K562 (cell line): ENCODE results near the gene LAMTOR4. TPM values are rescaled to one million over a fixed set of nuclear protein-coding genes. Genes with fewer than 3 reads are reported as not detected.

Experiments used
- BMI1 ChIP-seq: fragments of 150-350 bp; IDR thresholded peaks from 2 replicates; pipeline ENCODE4 v1.6.1; 2014; ENCODE audit warnings: low read length
- CCAR2 ChIP-seq: fragments of 200-400 bp; formaldehyde crosslinking; IDR thresholded peaks from 2 replicates; pipeline ENCODE4 v1.6.1; 2017; ENCODE audit warnings: mild to moderate bottlenecking, low read depth, low read length
- CTBP1 ChIP-seq: fragments of 450-650 bp; IDR thresholded peaks from 2 replicates; pipeline ENCODE4 v1.6.1; 2016; ENCODE audit warnings: borderline replicate concordance
- ELF1 ChIP-seq: fragments of 200-800 bp; sonication (Bioruptor generic); IDR thresholded peaks from 2 replicates; pipeline ENCODE4 v1.6.1; 2016; ENCODE audit warnings: missing genetic modification characterization, missing compliant biosample characterization
- ELF2 ChIP-seq: fragments of 250-450 bp; sonication (Bioruptor Pico); IDR thresholded peaks from 2 replicates; pipeline ENCODE4 v1.5.0; 2021; ENCODE audit warnings: mild to moderate bottlenecking
- POU5F1 ChIP-seq: fragments of 150-350 bp; IDR thresholded peaks from 2 replicates; pipeline ENCODE4 v1.6.1; 2014; ENCODE audit warnings: borderline replicate concordance, low read length, low read depth, mild to moderate bottlenecking; ENCODE audit not compliant: partially characterized antibody
- RBM15 ChIP-seq: fragments of 200-400 bp; formaldehyde crosslinking; IDR thresholded peaks from 2 replicates; pipeline ENCODE4 v1.6.1; 2018; ENCODE audit warnings: mild to moderate bottlenecking, low read length, moderate library complexity; ENCODE audit not compliant: insufficient read depth
- RBM17 ChIP-seq: fragments of 200-400 bp; formaldehyde crosslinking; IDR thresholded peaks from 2 replicates; pipeline ENCODE4 v1.6.1; 2017; ENCODE audit warnings: low read depth, mild to moderate bottlenecking, low read length, borderline replicate concordance
- SRSF7 ChIP-seq: fragments of 200-400 bp; formaldehyde crosslinking; optimal IDR thresholded peaks from 2 replicates; pipeline ENCODE3; 2017; ENCODE audit warnings: mild to moderate bottlenecking, low read depth, low read length
- polyA plus RNA-seq, 8 experiments: library from polyadenylated mRNA; depleted of rRNA in 4 of 8; stranded (reverse) in 5 of 8; unstranded in 3 of 8; fragments of >200 nt; fragmentation: Nextera tagmentation in 2 of 8; fragmentation: Illumina TruSeq in 1 of 8; extraction: Ambion mirVana in 2 of 8; extraction: Trizol in 1 of 8; gene quantifications; 2 replicates each; pipeline versions ENCODE4 v1.2.1 to v1.2.3, GENCODE V29; 2011 to 2014; ENCODE audit warnings: inconsistent platforms in 1 of 8, missing spikeins in 1 of 8
- total RNA-seq, 7 experiments: library from RNA; depleted of rRNA in 6 of 7; stranded (reverse); fragments of >200 nt in 6 of 7; fragmentation: Illumina TruSeq in 2 of 7; extraction: Trizol in 2 of 7; gene quantifications; 2 replicates each; pipeline versions ENCODE4 v1.2.1 to v1.2.3, GENCODE V29; 2011 to 2021; ENCODE audit warnings: low replicate concordance in 1 of 7
- TF ChIP-seq, protein P1 (sequence below), 2 experiments: fragments of 450-650 bp; formaldehyde crosslinking in 1 of 2; IDR thresholded peaks; 2 replicates each; pipeline versions ENCODE4 v1.4.0 to v1.6.1; 2014 to 2020; ENCODE audit warnings: mild to moderate bottlenecking in 2 of 2, borderline replicate concordance in 1 of 2, low read depth in 1 of 2

Gene LAMTOR4
- total and polyA plus RNA-seq, 9 of the 15 experiments (the other 6 are each of a cell fraction or from before 2014, with no cell fraction given): 79.6 to 314 (median 195) TPM

DNA sequence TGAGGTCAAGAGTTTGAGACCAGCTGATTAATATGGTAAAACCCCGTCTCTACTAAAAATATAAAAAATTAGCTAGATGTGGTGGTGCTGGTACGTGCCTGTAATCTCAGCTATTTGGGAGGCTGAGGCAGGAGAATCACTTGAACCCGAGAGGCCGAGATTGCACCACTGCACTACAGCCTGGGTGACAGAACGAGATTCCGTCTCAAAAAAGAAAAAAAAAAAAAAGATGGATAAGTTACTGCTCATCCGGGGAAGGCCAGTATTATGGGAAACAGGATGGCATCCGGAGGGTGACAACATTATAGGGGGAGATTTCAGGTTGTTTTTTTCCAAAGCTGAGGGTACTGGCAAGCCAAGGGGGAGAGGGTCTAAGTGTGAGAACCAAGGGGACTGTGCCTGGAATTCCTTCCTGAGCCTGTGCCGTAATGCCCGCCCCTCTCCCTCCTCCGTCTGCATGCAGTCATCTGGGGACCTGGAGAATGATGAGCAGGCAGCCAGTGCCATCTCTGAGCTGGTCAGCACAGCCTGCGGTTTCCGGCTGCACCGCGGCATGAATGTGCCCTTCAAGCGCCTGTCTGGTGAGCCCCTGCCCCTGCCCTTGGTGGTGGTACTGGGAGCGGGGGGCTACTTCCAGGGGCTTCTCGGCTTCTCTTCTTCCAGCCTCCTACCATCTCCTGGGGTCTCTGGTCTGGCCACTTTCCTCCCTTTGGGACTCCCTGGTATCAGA is 4.4 kb downstream of the LAMTOR4 start (continued):
- TF ChIP-seq BMI1: no peak
- TF ChIP-seq POU5F1: no peak
- no peak for TF ChIP-seq CCAR2
- no peak for TF ChIP-seq RBM15
- TF ChIP-seq ELF2: no peak
- TF ChIP-seq, protein P1, sequence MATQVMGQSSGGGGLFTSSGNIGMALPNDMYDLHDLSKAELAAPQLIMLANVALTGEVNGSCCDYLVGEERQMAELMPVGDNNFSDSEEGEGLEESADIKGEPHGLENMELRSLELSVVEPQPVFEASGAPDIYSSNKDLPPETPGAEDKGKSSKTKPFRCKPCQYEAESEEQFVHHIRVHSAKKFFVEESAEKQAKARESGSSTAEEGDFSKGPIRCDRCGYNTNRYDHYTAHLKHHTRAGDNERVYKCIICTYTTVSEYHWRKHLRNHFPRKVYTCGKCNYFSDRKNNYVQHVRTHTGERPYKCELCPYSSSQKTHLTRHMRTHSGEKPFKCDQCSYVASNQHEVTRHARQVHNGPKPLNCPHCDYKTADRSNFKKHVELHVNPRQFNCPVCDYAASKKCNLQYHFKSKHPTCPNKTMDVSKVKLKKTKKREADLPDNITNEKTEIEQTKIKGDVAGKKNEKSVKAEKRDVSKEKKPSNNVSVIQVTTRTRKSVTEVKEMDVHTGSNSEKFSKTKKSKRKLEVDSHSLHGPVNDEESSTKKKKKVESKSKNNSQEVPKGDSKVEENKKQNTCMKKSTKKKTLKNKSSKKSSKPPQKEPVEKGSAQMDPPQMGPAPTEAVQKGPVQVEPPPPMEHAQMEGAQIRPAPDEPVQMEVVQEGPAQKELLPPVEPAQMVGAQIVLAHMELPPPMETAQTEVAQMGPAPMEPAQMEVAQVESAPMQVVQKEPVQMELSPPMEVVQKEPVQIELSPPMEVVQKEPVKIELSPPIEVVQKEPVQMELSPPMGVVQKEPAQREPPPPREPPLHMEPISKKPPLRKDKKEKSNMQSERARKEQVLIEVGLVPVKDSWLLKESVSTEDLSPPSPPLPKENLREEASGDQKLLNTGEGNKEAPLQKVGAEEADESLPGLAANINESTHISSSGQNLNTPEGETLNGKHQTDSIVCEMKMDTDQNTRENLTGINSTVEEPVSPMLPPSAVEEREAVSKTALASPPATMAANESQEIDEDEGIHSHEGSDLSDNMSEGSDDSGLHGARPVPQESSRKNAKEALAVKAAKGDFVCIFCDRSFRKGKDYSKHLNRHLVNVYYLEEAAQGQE (IDR thresholded peaks at IDR 0.05; ENCODE audit: borderline replicate concordance): no peak
- TF ChIP-seq, protein P1 (CRISPR knock-in tag; IDR thresholded peaks at IDR 0.05; ENCODE audit: low read depth): no peak
- TF ChIP-seq SRSF7: no peak
- no peak for TF ChIP-seq CTBP1
- TF ChIP-seq ELF1 (tag): no peak
- no peak for TF ChIP-seq RBM17
